NCI-H2081 (cell line): Measurements from ENCODE around the gene KIAA0040.
A peak's percentile ranks its signal among the peaks of the same experiment; 100 is the strongest.

Source experiments
- DNase-seq, 2 experiments: peaks; one replicate each; lab custom pipeline; 2025; lab: John Stamatoyannopoulos, UW

KIAA0040 gene

GRCh38 chr1:175171036-175171913, 21.3 kb downstream of the KIAA0040 start:
- no peak for DNase-seq

GRCh38 chr1:175169286-175170018, 23.1 kb downstream of the KIAA0040 start:
- DNase-seq, result peak; percentile 10 to 77

- peak in 1 of 2 experiments; percentile 8 for DNase-seq
Observed at GRCh38 chr1:175168782-175169181, 23.8 kb downstream of the KIAA0040 start.

GRCh38 chr1:175167861-175168260, 24.7 kb downstream of the KIAA0040 start:
- no peak for DNase-seq

GRCh38 chr1:175166746-175167145, 25.8 kb downstream of the KIAA0040 start:
- no peak for DNase-seq

- no peak for DNase-seq
Observed at GRCh38 chr1:175164751-175165150, 27.8 kb downstream of the KIAA0040 start.

GRCh38 chr1:175163702-175164101, 28.9 kb downstream of the KIAA0040 start:
- no peak for DNase-seq

- DNase-seq, result no peak
Observed at GRCh38 chr1:175162955-175163354, 29.6 kb downstream of the KIAA0040 start.

GRCh38 chr1:175158170-175158591, 34.4 kb downstream of the KIAA0040 start:
- no peak for DNase-seq

- DNase-seq, result no peak
Observed at GRCh38 chr1:175157200-175157599, 35.4 kb downstream of the KIAA0040 start.

GRCh38 chr1:175155936-175156335, 36.6 kb downstream of the KIAA0040 start:
- no peak for DNase-seq

GRCh38 chr1:175155473-175155856, 37.1 kb downstream of the KIAA0040 start:
- no peak for DNase-seq

GRCh38 chr1:175154629-175155472, 37.7 kb downstream of the KIAA0040 start:
- peak; percentile 62 to 63 for DNase-seq

- DNase-seq, result peak; percentile 35 to 55
Observed at GRCh38 chr1:175152006-175152652, 40.4 kb downstream of the KIAA0040 start.

GRCh38 chr1:175150596-175151319, 41.8 kb downstream of the KIAA0040 start:
- no peak for DNase-seq

GRCh38 chr1:175148068-175148467, 44.5 kb downstream of the KIAA0040 start:
- DNase-seq, result no peak

GRCh38 chr1:175147569-175147968, 45.0 kb downstream of the KIAA0040 start:
- no peak for DNase-seq

GRCh38 chr1:175146529-175147213, 45.9 kb downstream of the KIAA0040 start:
- DNase-seq, result peak; percentile 67 to 71

GRCh38 chr1:175145899-175146528, 46.6 kb downstream of the KIAA0040 start:
- no peak for DNase-seq

- DNase-seq, result no peak
Observed at GRCh38 chr1:175138579-175138978, 54.0 kb downstream of the KIAA0040 start.
